ENCODE measurements around the gene SLC22A14.
"Not testable (repeated sequence)": the region's sequence is repeated elsewhere in the genome, so short reads cannot be mapped to it uniquely, and the experiment has no call there.

The SLC22A14 gene

GRCh38 chr3:38281895-38282686 is at the start of gene SLC22A14:
SLC22A14 (plus strand) TSS chr3:38282294; CDS start chr3:38306027, 23,733 bp downstream.
- DNase-seq, result no peak

- DNase-seq, result no peak
Observed at GRCh38 chr3:38232701-38233100, 49.4 kb upstream of the SLC22A14 start.

- DNase-seq, result no peak
Observed at GRCh38 chr3:38235466-38235865, 46.6 kb upstream of the SLC22A14 start.

- DNase-seq, result peak; percentile 10
Observed at GRCh38 chr3:38238416-38239008, 43.6 kb upstream of the SLC22A14 start.

GRCh38 chr3:38242812-38243211 is 39.3 kb upstream of the SLC22A14 start:
- not testable (repeated sequence) for DNase-seq

- no peak for DNase-seq
Observed at GRCh38 chr3:38245930-38246329, 36.2 kb upstream of the SLC22A14 start.

- peak; percentile 64 for DNase-seq
Observed at GRCh38 chr3:38247366-38248035, 34.6 kb upstream of the SLC22A14 start.

GRCh38 chr3:38250198-38250597 is 31.9 kb upstream of the SLC22A14 start:
- no peak for DNase-seq

GRCh38 chr3:38251197-38251596 is 30.9 kb upstream of the SLC22A14 start:
- no peak for DNase-seq

GRCh38 chr3:38253704-38254103 is 28.4 kb upstream of the SLC22A14 start:
- no peak for DNase-seq

GRCh38 chr3:38254872-38255271 is 27.2 kb upstream of the SLC22A14 start:
- DNase-seq, result no peak

GRCh38 chr3:38255627-38256026 is 26.5 kb upstream of the SLC22A14 start:
- no peak for DNase-seq

GRCh38 chr3:38257583-38257982 is 24.5 kb upstream of the SLC22A14 start:
- DNase-seq, result peak; percentile 19

- DNase-seq, result no peak
Observed at GRCh38 chr3:38260474-38260873, 21.6 kb upstream of the SLC22A14 start.

GRCh38 chr3:38264353-38264771 is 17.7 kb upstream of the SLC22A14 start:
- no peak for DNase-seq

- no peak for DNase-seq
Observed at GRCh38 chr3:38264779-38265178, 17.3 kb upstream of the SLC22A14 start.

- no peak for DNase-seq
Observed at GRCh38 chr3:38265604-38266307, 16.3 kb upstream of the SLC22A14 start, which contains the start of gene SLC22A13. SLC22A13 (plus strand) TSS chr3:38265812; CDS start chr3:38265861, 49 bp downstream.

- no peak for DNase-seq
Observed at GRCh38 chr3:38266810-38267209, 15.3 kb upstream of the SLC22A14 start.

- DNase-seq, result no peak
Observed at GRCh38 chr3:38267662-38268061, 14.4 kb upstream of the SLC22A14 start.

- DNase-seq, result no peak
Observed at GRCh38 chr3:38268087-38268486, 14.0 kb upstream of the SLC22A14 start.

GRCh38 chr3:38268522-38268921 is 13.6 kb upstream of the SLC22A14 start:
- DNase-seq, result no peak

- DNase-seq, result no peak
Observed at GRCh38 chr3:38270606-38271005, 11.5 kb upstream of the SLC22A14 start.

- DNase-seq, result no peak
Observed at GRCh38 chr3:38271553-38271952, 10.5 kb upstream of the SLC22A14 start.

Data from eye (tissue), 1 donor.